Spinal cord (tissue), 10 donors: ENCODE measurements around the gene CD46. TPM values are rescaled to one million over a fixed set of nuclear protein-coding genes. Genes with fewer than 3 reads are reported as not detected.

Experiments used
- DNase-seq, 6 donors: peaks; one replicate each; pipeline versions ENCODE4 v3.0.0 to v3.0.0-alpha.2; 2013 to 2015; ENCODE audit warnings: low spot score in 6 of 6, low read depth in 4 of 6
- H3K27ac ChIP-seq: one replicate; pipeline ENCODE4 v1.5.1; 2013; ENCODE audit warnings: low read depth, low read length, control low read depth
- H3K27me3 ChIP-seq: one replicate; pipeline ENCODE4 v1.6.1; 2013; ENCODE audit warnings: low read length; ENCODE audit not compliant: control insufficient read depth, insufficient read depth
- H3K36me3 ChIP-seq: one replicate; pipeline ENCODE4 v1.6.1; 2013; ENCODE audit warnings: low read length; ENCODE audit not compliant: control insufficient read depth, insufficient read depth
- H3K4me1 ChIP-seq: one replicate; pipeline ENCODE4 v1.6.1; 2013; ENCODE audit warnings: low read length; ENCODE audit not compliant: control insufficient read depth, insufficient read depth
- H3K4me3 ChIP-seq: one replicate; pipeline ENCODE4 v1.5.1; 2013; ENCODE audit warnings: low read depth, low read length, control low read depth
- H3K9me3 ChIP-seq: one replicate; pipeline ENCODE4 v1.6.1; 2013; ENCODE audit warnings: low read length; ENCODE audit not compliant: control insufficient read depth, insufficient read depth
- WGBS: methylation state at CpG from one replicate; pipeline ENCODE4 v1.1.5; 2013; ENCODE audit warnings: missing lambda C conversion rate; ENCODE audit not compliant: insufficient coverage; 5-methylcytosine and 5-hydroxymethylcytosine counted together
- polyA plus RNA-seq, 2 donors: library from polyadenylated mRNA; unstranded; fragments of 120-200 nt; gene quantifications; one replicate each; pipeline ENCODE4 v1.2.1, GENCODE V29; 2013; ENCODE audit not compliant: insufficient read length in 2 of 2
- small RNA-seq: library from RNA; depleted of rRNA; stranded (forward); fragments of <200 nt; gene quantifications from one replicate; pipeline ENCODE3, GENCODE V24; 2014; ENCODE audit warnings: low replicate concordance
- total RNA-seq, 2 donors: library from RNA; depleted of rRNA in 1 of 2; stranded (reverse); fragments of 120-200 nt in 1 of 2; fragments of >200 nt in 1 of 2; gene quantifications; one replicate each; pipeline versions ENCODE4 v1.2.3 to v1.2.4, GENCODE V29; 2013 to 2014
- donor health status: healthy.

CD46 gene
- total and polyA plus RNA-seq, 4 donors: 71.7 to 119 (median 95.9) TPM

GRCh38 chr1:207840380-207840779, 88.5 kb downstream of the CD46 start:
- Histone ChIP-seq H3K36me3 (no peaks in the 10 kb centered on the region), H3K4me3 (no peak overlapping the region), H3K9me3 (no peaks in the 10 kb centered on the region), H3K4me1 (peaks cover 14% of the 10 kb centered on the region), H3K27ac (no peak overlapping the region), H3K27me3 (no peaks in the 10 kb centered on the region)
- 83% methylated on average over 2 of the region's 2 CpGs for WGBS
- DNase-seq: no peak

GRCh38 chr1:207841293-207841692, 89.4 kb downstream of the CD46 start:
- Histone ChIP-seq H3K4me3 (no peak overlapping the region), H3K9me3 (no peaks in the 10 kb centered on the region), H3K4me1 (peaks cover 15% of the 10 kb centered on the region), H3K27ac (no peak overlapping the region), H3K27me3 (no peaks in the 10 kb centered on the region), H3K36me3 (no peaks in the 10 kb centered on the region)
- WGBS: 62% methylated on average over 1 of the region's 1 CpG
- no peak for DNase-seq

- Histone ChIP-seq H3K4me1 (peaks cover 15% of the 10 kb centered on the region), H3K36me3 (no peaks in the 10 kb centered on the region), H3K9me3 (no peaks in the 10 kb centered on the region), H3K27me3 (no peaks in the 10 kb centered on the region), H3K4me3 (no peak overlapping the region), H3K27ac (no peak overlapping the region)
- 71% methylated on average over 1 of the region's 4 CpGs for WGBS
- DNase-seq: no peak
These were observed 90.0 kb downstream of the CD46 start for GRCh38 chr1:207841901-207842300.

GRCh38 chr1:207842506-207842905, 90.7 kb downstream of the CD46 start:
- Histone ChIP-seq H3K27ac (no peak overlapping the region), H3K4me3 (no peak overlapping the region), H3K27me3 (no peaks in the 10 kb centered on the region), H3K36me3 (no peaks in the 10 kb centered on the region), H3K9me3 (no peaks in the 10 kb centered on the region), H3K4me1 (peaks cover 15% of the 10 kb centered on the region)
- WGBS: 92% methylated on average over 2 of the region's 6 CpGs
- DNase-seq: no peak

GRCh38 chr1:207844371-207844770, 92.5 kb downstream of the CD46 start:
- no peak for DNase-seq
- H3K27ac ChIP-seq: no peak overlapping the region
- H3K4me1 ChIP-seq: peaks cover 7% of the 10 kb centered on the region
- H3K9me3 ChIP-seq: no peaks in the 10 kb centered on the region
- H3K36me3 ChIP-seq: no peaks in the 10 kb centered on the region
- no peak overlapping the region for H3K4me3 ChIP-seq
- H3K27me3 ChIP-seq: no peaks in the 10 kb centered on the region
- 67% methylated on average over 1 of the region's 2 CpGs for WGBS

Small RNAs within 50 kb of the gene (small RNA-seq; reads per million reads assigned to genes)
- not detected for gene RNA5SP534

Other genes starting within 250 kb of the CD46 start
- 1 to 10 TPM in 1 of 2 donors, under 1 TPM in 1; 0.50 to 2.0 TPM for gene CR1L, start 106.9 kb upstream of the CD46 start, total RNA-seq
- gene CR1L, start 106.9 kb upstream of the CD46 start, polyA plus RNA-seq: 1 to 10 TPM in 1 of 2 donors, under 1 TPM in 1; 0.95 to 1.7 TPM
- 10 to 100 TPM; 10.5 to 13.4 TPM for gene CD34, start 159.1 kb downstream of the CD46 start, total RNA-seq
- gene CD34, start 159.1 kb downstream of the CD46 start, polyA plus RNA-seq: 10 to 100 TPM; 27.9 to 33.1 TPM